ENCODE data around the gene MUC20.

DNA sequence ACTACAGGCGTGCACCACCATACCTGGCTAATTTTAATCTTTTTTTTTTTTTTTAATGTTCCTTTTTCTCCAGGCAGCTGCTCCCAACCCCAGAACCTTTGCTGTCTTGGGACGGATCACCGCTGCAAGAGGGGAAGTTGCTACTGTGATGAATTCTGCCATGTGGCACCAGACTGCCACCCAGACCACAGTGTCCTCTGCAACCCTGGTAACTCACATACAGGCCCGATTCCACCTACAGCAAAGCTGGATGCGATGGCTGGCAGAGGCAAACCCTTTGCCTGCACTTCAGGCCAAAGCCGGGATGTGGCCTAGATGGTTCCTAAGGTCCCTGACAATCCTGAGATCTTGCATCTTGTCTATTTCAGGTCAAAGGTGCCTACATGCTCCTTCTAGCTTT, 12.7 kb upstream of the MUC20 start:
- TF ChIP-seq, protein P1, sequence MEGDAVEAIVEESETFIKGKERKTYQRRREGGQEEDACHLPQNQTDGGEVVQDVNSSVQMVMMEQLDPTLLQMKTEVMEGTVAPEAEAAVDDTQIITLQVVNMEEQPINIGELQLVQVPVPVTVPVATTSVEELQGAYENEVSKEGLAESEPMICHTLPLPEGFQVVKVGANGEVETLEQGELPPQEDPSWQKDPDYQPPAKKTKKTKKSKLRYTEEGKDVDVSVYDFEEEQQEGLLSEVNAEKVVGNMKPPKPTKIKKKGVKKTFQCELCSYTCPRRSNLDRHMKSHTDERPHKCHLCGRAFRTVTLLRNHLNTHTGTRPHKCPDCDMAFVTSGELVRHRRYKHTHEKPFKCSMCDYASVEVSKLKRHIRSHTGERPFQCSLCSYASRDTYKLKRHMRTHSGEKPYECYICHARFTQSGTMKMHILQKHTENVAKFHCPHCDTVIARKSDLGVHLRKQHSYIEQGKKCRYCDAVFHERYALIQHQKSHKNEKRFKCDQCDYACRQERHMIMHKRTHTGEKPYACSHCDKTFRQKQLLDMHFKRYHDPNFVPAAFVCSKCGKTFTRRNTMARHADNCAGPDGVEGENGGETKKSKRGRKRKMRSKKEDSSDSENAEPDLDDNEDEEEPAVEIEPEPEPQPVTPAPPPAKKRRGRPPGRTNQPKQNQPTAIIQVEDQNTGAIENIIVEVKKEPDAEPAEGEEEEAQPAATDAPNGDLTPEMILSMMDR (IDR thresholded peaks at IDR 0.05) = no peak
- no peak for TF ChIP-seq POLR2A (IDR thresholded peaks at IDR 0.05)
